H1 (cell line): ENCODE data around the gene IFRD1. TPM values are rescaled to one million over a fixed set of nuclear protein-coding genes. Genes with fewer than 3 reads are reported as not detected.
A peak's percentile ranks its signal among the peaks of the same experiment; 100 is the strongest.

ENCODE experiments used
- CTCF ChIA-PET: fragments of 300-600 bp; sonication (Branson Sonifier 250); formaldehyde crosslinking; loops from one replicate; lab custom pipeline; 2021; ENCODE audit not compliant: partially characterized antibody; lab: Charles Lee
- POLR2A ChIA-PET: fragments of 300-600 bp; sonication (Branson Sonifier 250); formaldehyde crosslinking; loops from one replicate; lab custom pipeline; 2021; ENCODE audit warnings: inconsistent platforms; ENCODE audit not compliant: partially characterized antibody; lab: Charles Lee
- DNase-seq, 2 experiments: peaks; one replicate each; pipeline versions ENCODE4 v3.0.0 to v3.0.0-alpha.2; 2010 to 2022; ENCODE audit warnings: low spot score in 2 of 2, low read depth in 1 of 2, mixed read lengths in 1 of 2
- FAIRE-seq: peaks from 2 replicates; lab custom pipeline; 2011; peaks lifted over from hg19 to GRCh38; lab: Jason Lieb, UNC
- H2AFZ ChIP-seq: 2 replicates; pipeline ENCODE4 v1.8.1; 2012; ENCODE audit warnings: low read length, inconsistent platforms
- H2AK5ac ChIP-seq: 2 replicates; pipeline ENCODE4 v1.6.1; 2013; ENCODE audit warnings: low read depth, low read length
- H2BK120ac ChIP-seq: replicated peaks from 2 replicates; pipeline ENCODE3; 2013; ENCODE audit warnings: low read depth, low read length, inconsistent platforms
- H2BK12ac ChIP-seq: 2 replicates; pipeline ENCODE4 v1.6.1; 2013; ENCODE audit warnings: low read depth, low read length
- H2BK15ac ChIP-seq: 2 replicates; pipeline ENCODE4 v1.6.1; 2013; ENCODE audit warnings: low read length
- H2BK20ac ChIP-seq: 2 replicates; pipeline ENCODE4 v1.6.1; 2013; ENCODE audit warnings: low read length
- H2BK5ac ChIP-seq: 2 replicates; pipeline ENCODE4 v1.6.1; 2013; ENCODE audit warnings: low read depth, low read length
- H3K14ac ChIP-seq: 2 replicates; pipeline ENCODE4 v1.6.1; 2013; ENCODE audit warnings: inconsistent platforms; ENCODE audit not compliant: insufficient read length
- H3K18ac ChIP-seq: 2 replicates; pipeline ENCODE4 v1.6.1; 2013; ENCODE audit warnings: low read length; ENCODE audit errors: extremely low read depth
- H3K23ac ChIP-seq: 2 replicates; pipeline ENCODE4 v1.6.1; 2013; ENCODE audit warnings: inconsistent platforms; ENCODE audit not compliant: insufficient read length
- H3K23me2 ChIP-seq: 2 replicates; pipeline ENCODE4 v1.6.1; 2013; ENCODE audit warnings: low read depth, low read length
- H3K27ac ChIP-seq: 2 replicates; pipeline ENCODE4 v1.6.1; 2011; ENCODE audit warnings: low read depth, low read length, inconsistent platforms
- H3K27me3 ChIP-seq, 4 experiments: replicated peaks in 1 of 4; 1 replicate in 1 of 4; 2 replicates in 3 of 4; pipeline versions ENCODE4 v1.6.1 to v1.8.1; 2011 to 2013; ENCODE audit warnings: low read length in 3 of 4, mild to moderate bottlenecking in 3 of 4, inconsistent platforms in 2 of 4, mixed read lengths in 2 of 4, moderate library complexity in 1 of 4; ENCODE audit not compliant: control insufficient read depth in 3 of 4, insufficient read depth in 3 of 4; ENCODE audit errors: extremely low read depth in 1 of 4
- H3K36me3 ChIP-seq, 4 experiments: 2 replicates each; pipeline versions ENCODE4 v1.6.1 to v1.8.1; 2011 to 2013; ENCODE audit warnings: mild to moderate bottlenecking in 4 of 4, low read length in 3 of 4, moderate library complexity in 2 of 4, control low read depth in 1 of 4, inconsistent platforms in 1 of 4; ENCODE audit not compliant: insufficient read depth in 4 of 4, control insufficient read depth in 2 of 4
- H3K4ac ChIP-seq: replicated peaks from 2 replicates; pipeline ENCODE3; 2013; ENCODE audit warnings: low read length, low read depth, mixed read lengths, inconsistent platforms; ENCODE audit not compliant: insufficient read length
- H3K4me1 ChIP-seq, 4 experiments: replicated peaks in 1 of 4; 1 replicate in 1 of 4; 2 replicates in 3 of 4; pipeline versions ENCODE4 v1.6.1 to v1.8.1; 2011 to 2013; ENCODE audit warnings: low read length in 3 of 4, inconsistent platforms in 2 of 4, mixed read lengths in 1 of 4; ENCODE audit not compliant: insufficient read depth in 4 of 4, control insufficient read depth in 3 of 4
- H3K4me2 ChIP-seq, 2 experiments: 2 replicates each; pipeline versions ENCODE4 v1.6.1 to v1.8.1; 2011 to 2013; ENCODE audit warnings: low read depth in 2 of 2, low read length in 2 of 2, control low read depth in 1 of 2, inconsistent platforms in 1 of 2, mild to moderate bottlenecking in 1 of 2; ENCODE audit not compliant: insufficient read depth in 1 of 2
- H3K4me3 ChIP-seq, 4 experiments: fragments of 200-600, 300-600 bp in 1 of 4; sonication (generic), shearing (Covaris generic), sonication (Bioruptor Twin) in 1 of 4; 2 replicates each; pipeline versions ENCODE4 v1.5.1 to v1.8.1; 2011 to 2016; ENCODE audit warnings: low read length in 4 of 4, low read depth in 3 of 4, control low read depth in 2 of 4, inconsistent platforms in 2 of 4, mild to moderate bottlenecking in 2 of 4, mixed read lengths in 1 of 4, moderate library complexity in 1 of 4; ENCODE audit not compliant: insufficient read depth in 2 of 4; ENCODE audit errors: extremely low read depth in 1 of 4
- H3K56ac ChIP-seq: replicated peaks from 2 replicates; pipeline ENCODE3; 2013; ENCODE audit warnings: low read depth, mild to moderate bottlenecking, mixed read lengths, low read length, inconsistent platforms; ENCODE audit not compliant: insufficient read length
- H3K79me1 ChIP-seq: 2 replicates; pipeline ENCODE4 v1.6.1; 2013; ENCODE audit warnings: low read depth, low read length, control low read depth
- H3K79me2 ChIP-seq, 2 experiments: 2 replicates each; pipeline versions ENCODE4 v1.6.1 to v1.8.1; 2012 to 2013; ENCODE audit warnings: low read length in 2 of 2, mild to moderate bottlenecking in 2 of 2, inconsistent platforms in 1 of 2; ENCODE audit not compliant: insufficient read depth in 2 of 2, control insufficient read depth in 1 of 2
- H3K9ac ChIP-seq, 4 experiments: replicated peaks in 1 of 4; 1 replicate in 1 of 4; 2 replicates in 3 of 4; pipeline versions ENCODE4 v1.6.1 to v1.8.1; 2011 to 2013; ENCODE audit warnings: low read depth in 3 of 4, low read length in 3 of 4, control low read depth in 2 of 4, mild to moderate bottlenecking in 2 of 4, moderate library complexity in 2 of 4, inconsistent platforms in 1 of 4; ENCODE audit errors: extremely low read depth in 1 of 4
- H3K9me3 ChIP-seq, 2 experiments: 2 replicates each; pipeline versions ENCODE4 v1.6.1 to v1.8.1; 2012 to 2013; ENCODE audit warnings: mild to moderate bottlenecking in 2 of 2, moderate library complexity in 2 of 2, control low read depth in 1 of 2, inconsistent platforms in 1 of 2, low read depth in 1 of 2, low read length in 1 of 2, mixed read lengths in 1 of 2; ENCODE audit not compliant: insufficient read depth in 2 of 2
- H4K20me1 ChIP-seq, 2 experiments: replicated peaks in 1 of 2; 2 replicates each; pipeline versions ENCODE3 to v1.8.1; 2011 to 2013; ENCODE audit warnings: inconsistent platforms in 2 of 2, low read length in 2 of 2, mild to moderate bottlenecking in 1 of 2; ENCODE audit not compliant: insufficient read depth in 2 of 2, control insufficient read depth in 1 of 2
- H4K5ac ChIP-seq: 2 replicates; pipeline ENCODE4 v1.6.1; 2013; ENCODE audit warnings: low read length, low read depth, mixed read lengths, inconsistent platforms; ENCODE audit not compliant: insufficient read length
- H4K8ac ChIP-seq: 2 replicates; pipeline ENCODE4 v1.8.0; 2013; ENCODE audit warnings: mild to moderate bottlenecking, moderate library complexity, low read length, inconsistent platforms; ENCODE audit not compliant: insufficient read depth; ENCODE audit errors: extremely low read depth
- H4K91ac ChIP-seq: replicated peaks from 2 replicates; pipeline ENCODE3; 2013; ENCODE audit warnings: low read length, mixed read lengths, inconsistent platforms; ENCODE audit not compliant: insufficient read length
- EP300 ChIP-seq, 2 experiments: IDR thresholded peaks; 1 replicate in 1 of 2; 2 replicates in 1 of 2; pipeline ENCODE4 v1.6.1; 2011 to 2012; ENCODE audit warnings: low read depth in 2 of 2, low read length in 2 of 2, mild to moderate bottlenecking in 2 of 2, borderline replicate concordance in 1 of 2, inconsistent platforms in 1 of 2, moderate library complexity in 1 of 2
- POU5F1 ChIP-seq: IDR thresholded peaks from 2 replicates; pipeline ENCODE4 v1.6.1; 2011; ENCODE audit warnings: low read depth, mild to moderate bottlenecking, low read length, moderate library complexity
- TAF1 ChIP-seq: IDR thresholded peaks from 2 replicates; pipeline ENCODE4 v1.6.1; 2011; ENCODE audit warnings: mild to moderate bottlenecking, low read depth, low read length
- ZNF274 ChIP-seq: IDR thresholded peaks from 2 replicates; pipeline ENCODE4 v1.7.0; 2012; ENCODE audit warnings: low read length, borderline replicate concordance; ENCODE audit errors: extremely low read depth
- WGBS, 2 experiments: shearing (Covaris generic) in 1 of 2; methylation state at CpG; one replicate each; pipeline versions ENCODE4 v1.1.6 to v1.1.7; 2013 to 2015; ENCODE audit warnings: low lambda C conversion rate in 2 of 2, mixed read lengths in 2 of 2, inconsistent platforms in 1 of 2, low coverage in 1 of 2, missing lambda C conversion rate in 1 of 2; ENCODE audit not compliant: insufficient replicate concordance in 2 of 2, insufficient coverage in 1 of 2, insufficient read length in 1 of 2; ENCODE audit errors: extremely low coverage in 1 of 2, missing lambda C conversion rate in 1 of 2; 5-methylcytosine and 5-hydroxymethylcytosine counted together
- polyA plus RNA-seq, 7 experiments: library from polyadenylated mRNA; depleted of rRNA in 3 of 7; stranded (reverse) in 5 of 7; unstranded in 2 of 7; fragments of >200 nt in 5 of 7; fragments of 200-250 nt in 2 of 7; gene quantifications; 1 replicate in 5 of 7; 2 replicates in 1 of 7; 4 replicates in 1 of 7; pipeline versions ENCODE4 v1.2.1 to v1.2.3, GENCODE V29; 2011 to 2013; ENCODE audit warnings: missing spikeins in 2 of 7, mixed read lengths in 2 of 7
- total RNA-seq: library from RNA; stranded (reverse); fragmentation: NEBNext Ultra II Directional; extraction: Animal tissue kit (Norgen Biotek cat#: 25700); gene quantifications from 2 replicates; pipeline ENCODE4 v1.2.1, GENCODE V29; 2021

The IFRD1 gene
- total and polyA plus RNA-seq, 2 of the 8 experiments (the other 6 are each of a cell fraction or from before 2014, with no cell fraction given), result 23.0 to 50.4 TPM

- peaks cover 3 to 5% of the 10 kb centered on the region in 2 experiments for H4K20me1 ChIP-seq
- no peaks in the 10 kb centered on the region for H3K79me1 ChIP-seq
- H2BK5ac ChIP-seq, result peak overlapping the region; percentile 95
- CTCF ChIA-PET, result interaction anchor here (0.7 to 2.6 kb wide), 7 partner anchors 8 to 445 kb away, joined by 3 to 8 read pairs (median 4); partner anchors contain the start of gene LSMEM1
- H3K4ac ChIP-seq, result peak overlapping the region; percentile 99
- peak overlapping the region; percentile 67 to 92 for H3K4me2 ChIP-seq
- no peak overlapping the region for H2BK20ac ChIP-seq
- H3K4me3 ChIP-seq, result peak overlapping the region; percentile 76 to 98 (median 87)
- H2BK12ac ChIP-seq, result no peak overlapping the region; the same call in 1 of the 2 replicates
- H3K23me2 ChIP-seq, result peaks cover 5% of the 10 kb centered on the region; the same call in 1 of the 2 replicates
- H3K14ac ChIP-seq, result no peak overlapping the region
- no peak for FAIRE-seq
- no peak overlapping the region for H3K23ac ChIP-seq
- peak overlapping the region; percentile 77 for H4K91ac ChIP-seq
- POLR2A ChIA-PET, result interaction anchor here (0.6 to 4.9 kb wide), 64 partner anchors 9 to 1039 kb away, joined by 3 to 75 read pairs (median 5); partner anchors contain the start of genes DOCK4, LSMEM1 and ZNF277
- peak overlapping the region; percentile 95 for H4K5ac ChIP-seq
- H4K8ac ChIP-seq, result peak overlapping the region; percentile 96; the same call in 1 of the 2 replicates
- 2% methylated on average over 53 of the region's 57 CpGs; no CpG with 5 or more reads in 1 of the 2 experiments for WGBS, 2 experiments
- H3K36me3 ChIP-seq, result peaks cover 0 to 7% (median 3%) of the 10 kb centered on the region in 4 experiments; a peak in 5 of 8 replicates
- DNase-seq, result peak; percentile 76 to 90
- H3K27me3 ChIP-seq, result no peaks in the 10 kb centered on the region
- H2BK120ac ChIP-seq, result no peak overlapping the region
- H3K56ac ChIP-seq, result peak overlapping the region; percentile 85
- H3K9ac ChIP-seq, result peak overlapping the region; percentile 83 to 94 (median 88)
- H3K18ac ChIP-seq, result peak overlapping the region; percentile 65; the same call in 1 of the 2 replicates
- H3K4me1 ChIP-seq, result peaks cover 0 to 8% (median under 1%) of the 10 kb centered on the region in 4 experiments; a peak in 2 of 7 replicates
- peak overlapping the region; percentile 75; the same call in 1 of the 2 replicates for H2AK5ac ChIP-seq
- no peak overlapping the region for H2BK15ac ChIP-seq
- peak overlapping the region; percentile 94 for H3K27ac ChIP-seq
- H3K79me2 ChIP-seq, result peaks cover 8 to 52% of the 10 kb centered on the region in 2 experiments; a peak in 3 of 4 replicates
- no peak overlapping the region for H2AFZ ChIP-seq
- no peaks in the 10 kb centered on the region for H3K9me3 ChIP-seq
- TF ChIP-seq TAF1 (peak; percentile 80), EP300 (IDR thresholded peaks at IDR 0.05; ENCODE audit: borderline replicate concordance in 1 of 2, low read depth in 2 of 2, low read length in 2 of 2) (no peak), ZNF274 (no peak), POU5F1 (no peak)
Observed at GRCh38 chr7:112450807-112451761, 824 bp downstream of the IFRD1 start.
